Spleen (tissue), 11 donors: ENCODE measurements around the gene SLC16A10. TPM values are rescaled to one million over a fixed set of nuclear protein-coding genes. Genes with fewer than 3 reads are reported as not detected.

Source experiments
- DNase-seq: peaks from one replicate; pipeline ENCODE4 v3.0.0-alpha.2; 2020
- H3K27ac ChIP-seq, 8 donors: fragments of 200-600 bp; sonication (generic) in 7 of 8; 1 replicate in 4 of 8; 2 replicates in 4 of 8; pipeline versions ENCODE4 v1.5.0 to v1.8.0; 2016 to 2021; ENCODE audit warnings: inconsistent platforms in 4 of 8, mild to moderate bottlenecking in 4 of 8, moderate library complexity in 1 of 8
- H3K27me3 ChIP-seq, 7 donors: fragments of 200-600 bp; sonication (generic) in 6 of 7; replicated peaks in 1 of 7; 1 replicate in 4 of 7; 2 replicates in 3 of 7; pipeline versions ENCODE4 v1.5.0 to v1.8.0; 2016 to 2021; ENCODE audit warnings: inconsistent platforms in 3 of 7, mild to moderate bottlenecking in 1 of 7
- H3K36me3 ChIP-seq, 6 donors: fragments of 200-600 bp; sonication (generic) in 5 of 6; 1 replicate in 4 of 6; 2 replicates in 2 of 6; pipeline versions ENCODE4 v1.5.0 to v1.8.0; 2016 to 2021; ENCODE audit warnings: inconsistent platforms in 2 of 6
- H3K4me1 ChIP-seq, 6 donors: fragments of 200-600 bp; sonication (generic) in 5 of 6; 1 replicate in 3 of 6; 2 replicates in 3 of 6; pipeline versions ENCODE4 v1.5.0 to v1.8.0; 2016 to 2021; ENCODE audit warnings: inconsistent platforms in 3 of 6
- H3K4me3 ChIP-seq, 8 donors: fragments of 200-600 bp; sonication (generic) in 7 of 8; 1 replicate in 4 of 8; 2 replicates in 4 of 8; pipeline versions ENCODE4 v1.5.0 to v1.8.0; 2016 to 2021; ENCODE audit warnings: inconsistent platforms in 4 of 8, mild to moderate bottlenecking in 4 of 8, moderate library complexity in 2 of 8
- H3K9me3 ChIP-seq, 8 donors: fragments of 200-600 bp; sonication (generic) in 7 of 8; 1 replicate in 4 of 8; 2 replicates in 4 of 8; pipeline versions ENCODE4 v1.5.0 to v1.8.0; 2016 to 2021; ENCODE audit warnings: inconsistent platforms in 4 of 8
- CTCF ChIP-seq, 11 experiments: fragments of 200-600 bp in 7 of 11; fragments of 450-650 bp in 4 of 11; sonication (generic) in 4 of 11; IDR thresholded peaks in 8 of 11; conservative IDR thresholded peaks in 3 of 11; 1 replicate in 7 of 11; 2 replicates in 4 of 11; pipeline versions ENCODE4 v1.4.0 to v1.8.0; 2016 to 2021; ENCODE audit warnings: antibody characterized with exemption in 11 of 11, inconsistent platforms in 4 of 11, mild to moderate bottlenecking in 1 of 11
- POLR2A ChIP-seq, 3 donors: fragments of 450-650 bp; IDR thresholded peaks; one replicate each; pipeline ENCODE4 v1.5.1; 2017; ENCODE audit warnings: antibody characterized with exemption in 3 of 3, mild to moderate bottlenecking in 1 of 3
- POLR2AphosphoS5 ChIP-seq, 3 donors: sonication (generic); formaldehyde crosslinking; IDR thresholded peaks; one replicate each; pipeline ENCODE4 v1.5.1; 2017; ENCODE audit warnings: antibody characterized with exemption in 3 of 3
- WGBS, 5 donors: extraction: QIAGEN DNeasy Blood & Tissue Kit in 3 of 5; methylation state at CpG; one replicate each; pipeline versions ENCODE4 v1.1.5 to v1.1.7; 2013 to 2018; 5-methylcytosine and 5-hydroxymethylcytosine counted together
- intact Hi-C: fragments of 100-400 bp; cut with DNase I; formaldehyde crosslinking; loops from one replicate; pipeline ENCODE4 v1.15.0; 2023; ENCODE audit warnings: low total_unique reads
- polyA plus RNA-seq, 3 donors: library from polyadenylated mRNA; stranded (reverse); fragments of 200-250 nt; gene quantifications; one replicate each; pipeline ENCODE4 v1.2.1, GENCODE V29; 2013
- total RNA-seq, 7 donors: library from RNA; depleted of rRNA in 3 of 7; stranded (reverse); fragments of >200 nt in 3 of 7; fragmentation: NEBNext Ultra II Directional in 4 of 7; extraction: Animal tissue kit (Norgen Biotek cat#: 25700) in 4 of 7; gene quantifications; one replicate each; pipeline versions ENCODE4 v1.1.0 to v1.2.1, GENCODE V29; 2016 to 2021
- donor health status: healthy with polysubstance abuse.
- donor health status: DM: no; HTN: no; CAD: no; lungs with moderate emphysema.
- donor health status: DM: no; HTN: no; CAD: no.
- donor health status: Bipolar disorder and iron deficiency.
- donor health status: healthy.
- donor health status: DM: no; HTN: no; CAD: no.
- donor health status: DM: yes; HTN: yes; CAD: no.

Gene SLC16A10
- total and polyA plus RNA-seq, 10 donors: 0.24 to 19.9 (median 5.6) TPM

DNA sequence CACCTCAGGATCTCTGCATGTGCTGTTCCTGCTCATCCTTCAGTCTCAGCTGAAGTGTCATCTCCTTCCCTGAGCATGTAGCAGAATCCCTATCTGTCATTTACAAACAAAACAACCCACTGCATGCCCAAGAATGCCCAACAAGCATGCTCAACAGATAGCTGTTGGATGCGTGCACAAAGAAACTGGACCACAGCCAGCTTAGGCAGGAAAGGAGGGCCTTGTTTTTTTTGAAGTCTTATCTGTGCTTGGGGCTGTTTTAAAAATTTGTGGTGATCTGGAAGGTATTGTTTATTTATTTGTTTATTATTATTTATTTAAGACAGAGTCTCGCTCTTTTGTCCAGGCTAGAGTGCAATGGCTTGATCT is 18.5 kb upstream of the SLC16A10 start:
- TF ChIP-seq POLR2AphosphoS5 (IDR thresholded peaks at IDR 0.05) (no peak), CTCF (IDR thresholded peaks at IDR 0.05 in 8 of 11, conservative IDR thresholded peaks at IDR 0.05 in 3 of 11) (no peak), POLR2A (IDR thresholded peaks at IDR 0.05) (no peak)
- peaks cover 0 to 8% (median 0%) of the 10 kb centered on the region in 7 donors for H3K27me3 ChIP-seq
- WGBS, 5 donors: 67 to 83% (median 76%) methylated on average over 2 of the region's 2 CpGs
- peaks cover 0 to 6% (median 5%) of the 10 kb centered on the region in 8 donors for H3K9me3 ChIP-seq
- H3K36me3 ChIP-seq: no peaks in the 10 kb centered on the region
- H3K27ac ChIP-seq: no peak overlapping the region
- H3K4me3 ChIP-seq: no peak overlapping the region
- no peaks in the 10 kb centered on the region for H3K4me1 ChIP-seq
- intact Hi-C loops: no loop called here
- no peak for DNase-seq

- TF ChIP-seq POLR2AphosphoS5 (IDR thresholded peaks at IDR 0.05) (no peak), POLR2A (IDR thresholded peaks at IDR 0.05) (no peak), CTCF (IDR thresholded peaks at IDR 0.05 in 8 of 11, conservative IDR thresholded peaks at IDR 0.05 in 3 of 11) (no peak)
- intact Hi-C loops: no loop called here
- 82 to 98% (median 93%) methylated on average over 3 of the region's 3 CpGs for WGBS, 5 donors
- H3K36me3 ChIP-seq: no peaks in the 10 kb centered on the region
- no peak for DNase-seq
- no peaks in the 10 kb centered on the region for H3K9me3 ChIP-seq
- H3K27ac ChIP-seq: no peak overlapping the region
- no peak overlapping the region for H3K4me3 ChIP-seq
- no peaks in the 10 kb centered on the region for H3K4me1 ChIP-seq
- H3K27me3 ChIP-seq: peaks cover 0 to 8% (median 0%) of the 10 kb centered on the region in 7 donors
These were observed 17.8 kb upstream of the SLC16A10 start for GRCh38 chr6:111069382-111070104.

DNA sequence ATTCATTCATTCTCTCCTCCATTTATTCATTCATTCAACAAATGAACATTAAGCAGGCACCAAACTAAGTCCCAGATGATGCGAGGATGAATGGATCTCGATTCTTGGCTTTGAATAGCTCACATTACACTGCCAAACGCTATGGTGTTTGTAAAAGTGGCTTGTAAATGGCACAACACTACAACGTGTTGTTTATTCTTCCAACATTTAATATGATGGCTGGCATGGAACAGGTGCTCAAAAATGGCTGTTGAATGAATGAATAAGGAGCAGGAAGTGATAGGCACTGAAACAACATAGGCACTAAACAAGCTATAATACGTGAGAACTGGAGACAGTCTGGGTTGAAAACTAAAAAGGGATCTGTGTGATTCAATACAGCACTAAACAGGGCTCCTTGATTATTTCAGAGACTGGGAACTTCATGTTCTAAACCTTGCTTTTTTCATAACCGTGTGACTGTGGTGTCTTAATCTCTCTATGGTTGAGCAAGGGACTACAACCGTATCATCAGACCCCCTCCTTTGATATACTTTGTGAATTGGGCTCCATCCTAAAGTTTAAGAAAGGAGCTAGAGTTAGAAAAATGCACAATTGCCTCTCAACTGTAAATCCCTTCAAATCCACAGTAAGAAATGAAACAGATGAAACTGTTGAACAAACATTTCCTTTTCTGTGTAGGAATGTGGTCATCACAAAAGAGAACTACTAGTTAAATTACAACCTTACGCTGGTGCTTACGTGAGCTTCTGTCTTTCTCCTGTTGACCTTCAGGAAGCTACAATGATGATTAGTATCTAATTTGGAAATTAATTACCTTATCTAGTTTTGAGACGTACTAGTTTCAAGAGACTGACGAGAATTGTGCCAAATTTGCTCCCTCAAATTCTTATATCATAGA is 16.9 kb upstream of the SLC16A10 start:
- TF ChIP-seq POLR2A (IDR thresholded peaks at IDR 0.05): no peak
- no peak for TF ChIP-seq POLR2AphosphoS5 (IDR thresholded peaks at IDR 0.05)
- TF ChIP-seq CTCF (IDR thresholded peaks at IDR 0.05 in 8 of 11, conservative IDR thresholded peaks at IDR 0.05 in 3 of 11): no peak
- intact Hi-C loops: no loop called here
- Histone ChIP-seq H3K27ac (no peak overlapping the region), H3K9me3 (no peaks in the 10 kb centered on the region), H3K4me3 (no peak overlapping the region), H3K36me3 (no peaks in the 10 kb centered on the region), H3K4me1 (no peaks in the 10 kb centered on the region), H3K27me3 (peaks cover 0 to 8% (median 0%) of the 10 kb centered on the region in 7 donors)
- 60 to 78% (median 70%) methylated on average over 11 of the region's 11 CpGs for WGBS, 5 donors
- DNase-seq: no peak
